Activated T-cell treated with anti-CD3 and anti-CD28 coated beads, Interleukin-2, amount 50 U/mL, for 4 hours (primary cell): Measurements from ENCODE around the gene DZIP1. TPM values are rescaled to one million over a fixed set of nuclear protein-coding genes. Genes with fewer than 3 reads are reported as not detected.

ENCODE experiments used
- ATAC-seq, 2 donors: fragments of 200-7000 bp; cut with Tn5 transposase; one replicate each; pipeline ENCODE4 v1.10.0; 2021
- DNase-seq: peaks from one replicate; pipeline ENCODE4 v3.0.0-alpha.2; 2020
- H3K27me3 Mint-ChIP-seq: one replicate; pipeline ENCODE4 v1.8.0; 2021; ENCODE audit warnings: low read depth, mixed read lengths
- H3K36me3 Mint-ChIP-seq: one replicate; pipeline ENCODE4 v1.8.0; 2022; ENCODE audit warnings: mixed read lengths; ENCODE audit not compliant: insufficient read depth
- H3K4me1 Mint-ChIP-seq: one replicate; pipeline ENCODE4 v1.8.0; 2021; ENCODE audit warnings: low read depth, mixed read lengths
- H3K4me3 Mint-ChIP-seq: one replicate; pipeline ENCODE4 v1.8.0; 2021; ENCODE audit warnings: mild to moderate bottlenecking, moderate library complexity, mixed read lengths
- H3K9me3 Mint-ChIP-seq: one replicate; pipeline ENCODE4 v1.8.0; 2021; ENCODE audit warnings: mixed read lengths
- total RNA-seq, 3 donors: library from RNA; stranded (reverse); gene quantifications; one replicate each; pipeline ENCODE4 v1.2.1, GENCODE V29; 2021

DZIP1 gene
- total RNA-seq, 3 donors from 2014 or later = 0.16 to 0.23 TPM; not detected in 1

DNA sequence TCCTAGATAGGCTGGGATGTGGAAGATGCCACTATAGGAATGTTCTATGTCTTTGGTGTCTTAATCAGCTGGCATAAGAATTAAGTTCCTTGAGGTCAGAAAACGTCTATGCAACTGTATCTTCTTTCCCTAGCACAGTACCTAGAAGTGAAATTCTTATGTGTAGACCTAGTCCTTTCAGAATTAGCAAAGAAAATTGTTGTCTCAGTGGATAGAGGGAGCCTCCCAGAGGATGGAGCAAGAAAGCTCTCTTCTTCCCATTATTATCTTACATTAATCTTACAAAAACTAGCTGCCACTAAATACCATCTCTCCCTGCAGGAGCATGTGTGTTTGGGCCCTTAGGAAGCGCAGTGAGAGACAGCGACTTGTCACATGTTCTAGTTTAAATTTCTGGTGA, 80.4 kb downstream of the DZIP1 start:
- H3K4me3 Mint-ChIP-seq = no peak overlapping the region
- H3K36me3 Mint-ChIP-seq = no peaks in the 10 kb centered on the region
- DNase-seq (no peak), ATAC-seq (no peak)
- H3K4me1 Mint-ChIP-seq = no peaks in the 10 kb centered on the region
- H3K9me3 Mint-ChIP-seq = no peaks in the 10 kb centered on the region
- peaks cover 18% of the 10 kb centered on the region for H3K27me3 Mint-ChIP-seq

DNA sequence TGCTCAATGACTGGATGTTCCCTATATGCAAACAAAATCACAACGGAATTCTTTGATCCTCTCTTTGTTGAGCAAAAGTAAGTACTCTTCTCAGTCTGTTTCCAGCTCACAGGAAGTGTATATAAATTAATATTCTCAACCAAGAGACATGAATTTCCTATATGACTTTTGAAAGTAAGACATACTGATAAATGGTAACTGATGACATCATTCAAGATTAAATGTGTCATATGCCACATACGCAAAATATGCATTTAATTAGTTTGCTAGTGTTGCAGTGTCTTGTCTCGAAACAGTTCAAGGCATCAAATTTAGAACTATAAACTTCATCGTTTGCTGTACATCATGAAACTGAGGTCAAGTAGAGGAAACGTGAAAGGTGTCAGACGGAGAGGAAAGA, 84.1 kb downstream of the DZIP1 start:
- Mint-ChIP-seq H3K4me3 (no peak overlapping the region), H3K4me1 (no peaks in the 10 kb centered on the region), H3K9me3 (no peaks in the 10 kb centered on the region), H3K27me3 (peaks cover 27% of the 10 kb centered on the region), H3K36me3 (no peaks in the 10 kb centered on the region)
- DNase-seq (no peak), ATAC-seq (no peak)

DNA sequence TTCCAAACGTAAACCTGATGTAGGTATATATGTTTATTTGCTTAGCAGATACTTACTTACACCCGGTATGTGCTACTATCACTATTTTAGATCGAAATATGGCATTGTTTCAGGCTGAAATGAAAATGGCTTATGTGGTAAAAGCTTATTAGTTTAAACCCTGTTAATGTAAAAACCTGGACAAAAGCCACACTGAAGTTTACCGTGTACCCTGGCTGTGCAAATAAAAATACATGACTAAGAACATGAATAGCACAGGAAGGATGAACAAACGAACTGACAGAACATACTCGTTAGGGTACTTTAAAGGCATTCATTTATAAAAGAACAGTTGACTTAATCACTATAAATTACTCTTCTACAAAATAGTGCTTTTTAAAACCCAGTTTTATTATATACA, 85.4 kb downstream of the DZIP1 start:
- H3K4me1 Mint-ChIP-seq = no peaks in the 10 kb centered on the region
- no peaks in the 10 kb centered on the region for H3K36me3 Mint-ChIP-seq
- peaks cover 35% of the 10 kb centered on the region for H3K27me3 Mint-ChIP-seq
- ATAC-seq = no peak
- DNase-seq = no peak
- H3K4me3 Mint-ChIP-seq = no peak overlapping the region
- H3K9me3 Mint-ChIP-seq = no peaks in the 10 kb centered on the region

DNA sequence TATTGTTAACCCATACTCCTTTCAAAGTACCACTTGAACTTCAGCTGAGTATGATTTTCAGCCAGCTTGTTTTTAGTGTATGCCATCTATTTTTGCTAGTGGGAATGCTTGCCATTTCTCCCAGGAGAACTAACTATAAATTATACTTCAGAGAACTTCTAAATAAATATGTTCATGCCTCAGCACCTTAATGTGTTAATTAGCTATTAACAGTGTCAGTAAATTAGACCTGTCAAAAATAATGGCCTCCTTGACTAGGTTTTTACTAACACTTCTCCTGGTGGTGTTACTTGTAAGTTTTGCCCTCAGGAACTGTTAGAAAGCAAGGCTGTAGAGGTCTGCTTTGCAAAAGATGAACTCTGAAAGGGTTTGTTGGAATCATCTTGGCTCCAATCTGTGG, 87.5 kb downstream of the DZIP1 start:
- ATAC-seq (no peak), DNase-seq (no peak)
- peaks cover 47% of the 10 kb centered on the region for H3K27me3 Mint-ChIP-seq
- H3K36me3 Mint-ChIP-seq = no peaks in the 10 kb centered on the region
- peaks cover 6% of the 10 kb centered on the region for H3K4me1 Mint-ChIP-seq
- H3K9me3 Mint-ChIP-seq = no peaks in the 10 kb centered on the region
- H3K4me3 Mint-ChIP-seq = no peak overlapping the region

DNA sequence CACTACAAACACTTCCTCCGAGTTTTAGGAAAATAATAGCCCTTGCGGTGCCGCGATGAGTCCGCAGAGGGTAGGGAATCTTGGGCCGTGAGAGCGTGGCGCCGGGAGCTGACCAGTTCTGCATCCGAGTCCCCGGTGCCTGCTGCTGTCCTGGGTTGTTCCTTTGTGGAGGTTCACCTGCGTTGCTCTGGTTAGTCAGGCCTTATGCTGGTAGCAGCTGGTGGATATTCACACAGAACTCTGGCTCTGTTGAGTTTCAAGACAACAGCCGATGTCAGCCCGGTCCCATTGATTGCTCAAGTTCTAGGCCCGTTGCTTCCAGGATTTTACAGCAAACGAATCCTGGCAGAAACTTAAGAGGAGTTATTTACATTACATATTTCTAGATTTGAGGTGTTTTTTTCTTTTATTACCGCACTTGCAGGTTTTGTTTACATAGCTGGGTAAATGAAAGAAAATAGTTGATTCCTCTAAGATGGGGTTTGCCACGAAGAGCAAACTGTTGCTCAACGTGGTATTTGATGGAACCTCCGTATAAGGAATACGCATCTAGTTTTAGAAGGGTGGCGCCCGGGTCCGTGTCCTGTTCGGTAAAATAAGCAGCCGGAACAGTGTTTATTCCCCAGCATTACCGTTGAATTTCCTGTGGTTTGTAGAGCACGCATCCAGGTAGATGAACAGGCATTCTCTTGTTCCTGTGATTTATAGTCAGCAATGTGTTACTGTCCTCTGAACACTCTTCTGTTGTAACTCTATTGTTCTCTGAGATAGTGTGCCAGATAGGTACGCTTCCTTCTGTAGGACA, 90.7 kb downstream of the DZIP1 start:
- Mint-ChIP-seq H3K9me3 (no peaks in the 10 kb centered on the region), H3K27me3 (peaks cover 60% of the 10 kb centered on the region), H3K4me3 (no peak overlapping the region), H3K36me3 (no peaks in the 10 kb centered on the region), H3K4me1 (peaks cover 11% of the 10 kb centered on the region)
- DNase-seq (no peak), ATAC-seq (no peak)

DNA sequence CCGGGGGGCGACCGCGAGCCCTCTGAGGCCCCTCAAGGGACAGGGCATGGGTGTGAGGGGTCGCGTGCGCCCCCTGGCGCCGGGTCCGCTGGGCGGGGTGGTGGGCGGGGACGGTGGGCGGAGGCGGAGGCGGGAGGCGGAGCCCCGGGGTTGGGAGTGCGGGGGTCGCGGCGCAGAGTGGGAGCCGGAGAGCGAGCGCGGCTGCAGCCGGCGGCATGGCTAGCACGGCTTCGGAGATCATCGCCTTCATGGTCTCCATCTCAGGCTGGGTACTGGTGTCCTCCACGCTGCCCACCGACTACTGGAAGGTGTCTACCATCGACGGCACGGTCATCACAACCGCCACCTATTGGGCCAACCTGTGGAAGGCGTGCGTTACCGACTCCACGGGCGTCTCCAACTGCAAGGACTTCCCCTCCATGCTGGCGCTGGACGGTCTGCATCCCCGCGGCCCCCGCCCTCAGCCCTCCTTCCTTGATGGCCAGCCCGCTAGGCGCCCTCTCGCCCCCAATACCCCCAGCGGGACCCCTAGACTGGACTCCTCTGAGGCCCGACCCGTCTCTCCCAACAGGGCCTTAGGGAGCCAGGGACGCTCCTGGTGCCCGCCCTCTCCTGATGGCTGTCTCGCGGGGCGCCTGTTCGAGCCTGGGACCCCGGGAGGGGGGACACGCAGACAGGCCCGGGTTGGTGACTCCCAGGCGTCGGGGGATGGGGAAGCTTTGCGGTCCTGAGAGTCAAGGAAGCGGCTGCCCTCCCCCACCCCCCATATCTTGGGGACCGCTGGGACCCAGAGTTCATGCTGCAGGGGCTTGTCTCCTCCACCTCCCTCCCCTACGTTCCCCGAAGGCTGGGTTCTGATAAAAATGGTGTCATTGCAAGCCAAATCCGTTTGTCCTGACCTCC, 91.7 kb downstream of the DZIP1 start, which contains the start of gene CLDN10:
TSS of gene CLDN10 (plus strand) at position 182 of the 903 bp plus-strand sequence. CDS start at position 216, 34 bp downstream.
- Mint-ChIP-seq H3K9me3 (no peaks in the 10 kb centered on the region), H3K4me3 (no peak within 1 kb of the TSS), H3K27me3 (peaks cover 58% of the 10 kb centered on the region), H3K4me1 (peaks cover 11% of the 10 kb centered on the region), H3K36me3 (no peaks in the 10 kb centered on the region)
- ATAC-seq (peak in 1 of 2 donors; percentile 24), DNase-seq (no peak)

DNA sequence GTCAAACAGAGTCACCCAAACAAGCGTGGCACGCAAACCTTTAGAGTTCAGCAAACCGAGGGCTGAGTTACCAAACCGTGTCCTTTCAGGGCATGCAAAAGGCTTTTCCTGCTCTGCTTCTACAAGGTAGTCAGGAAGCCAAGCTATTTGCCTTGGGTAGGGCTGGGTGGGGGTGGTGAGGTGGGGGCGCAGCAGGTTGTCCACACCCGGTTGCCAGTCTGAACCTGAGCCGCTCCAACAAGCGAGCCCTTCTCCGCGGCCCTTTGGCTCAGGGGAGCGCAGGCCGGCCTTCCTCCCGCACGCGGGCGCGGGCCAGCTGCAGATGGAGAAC, 92.3 kb downstream of the DZIP1 start:
- no peaks in the 10 kb centered on the region for H3K36me3 Mint-ChIP-seq
- no peak overlapping the region for H3K4me3 Mint-ChIP-seq
- DNase-seq = no peak
- peaks cover 11% of the 10 kb centered on the region for H3K4me1 Mint-ChIP-seq
- peaks cover 59% of the 10 kb centered on the region for H3K27me3 Mint-ChIP-seq
- H3K9me3 Mint-ChIP-seq = no peaks in the 10 kb centered on the region
- peak in 1 of 2 donors; percentile 30 for ATAC-seq

DNA sequence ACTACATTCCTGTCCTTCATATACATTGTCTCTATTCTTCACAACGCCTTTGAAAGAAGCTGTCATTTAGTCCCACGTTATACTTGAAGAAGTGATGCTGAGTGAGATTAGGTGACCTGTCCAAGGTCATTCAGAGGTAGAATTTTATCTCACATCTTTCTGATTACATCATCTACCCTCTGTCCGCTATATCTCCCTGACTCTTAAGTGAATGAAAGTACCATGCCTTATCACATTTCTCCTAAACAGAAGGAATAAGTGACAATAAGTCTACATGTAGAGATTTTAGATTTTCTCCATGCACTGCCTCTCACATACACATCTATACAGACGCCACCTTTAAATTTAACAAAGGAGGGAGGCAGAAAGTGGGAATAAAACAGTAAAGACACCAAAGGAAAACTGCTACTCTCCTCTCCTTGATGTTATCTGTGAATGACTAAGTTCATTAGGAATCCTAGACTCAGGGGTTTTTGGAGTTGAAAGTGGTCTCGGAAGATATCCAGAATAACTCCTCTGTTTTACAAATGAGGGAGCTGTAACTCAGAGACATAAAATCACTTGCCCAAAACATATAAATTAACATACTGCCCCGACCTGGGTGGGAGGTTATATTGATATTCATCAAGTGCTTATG, 96.9 kb downstream of the DZIP1 start:
- no peaks in the 10 kb centered on the region for H3K9me3 Mint-ChIP-seq
- H3K4me3 Mint-ChIP-seq = no peak overlapping the region
- no peaks in the 10 kb centered on the region for H3K36me3 Mint-ChIP-seq
- H3K4me1 Mint-ChIP-seq = peaks cover 5% of the 10 kb centered on the region
- H3K27me3 Mint-ChIP-seq = peaks cover 36% of the 10 kb centered on the region
- ATAC-seq = no peak
- DNase-seq = no peak

DNA sequence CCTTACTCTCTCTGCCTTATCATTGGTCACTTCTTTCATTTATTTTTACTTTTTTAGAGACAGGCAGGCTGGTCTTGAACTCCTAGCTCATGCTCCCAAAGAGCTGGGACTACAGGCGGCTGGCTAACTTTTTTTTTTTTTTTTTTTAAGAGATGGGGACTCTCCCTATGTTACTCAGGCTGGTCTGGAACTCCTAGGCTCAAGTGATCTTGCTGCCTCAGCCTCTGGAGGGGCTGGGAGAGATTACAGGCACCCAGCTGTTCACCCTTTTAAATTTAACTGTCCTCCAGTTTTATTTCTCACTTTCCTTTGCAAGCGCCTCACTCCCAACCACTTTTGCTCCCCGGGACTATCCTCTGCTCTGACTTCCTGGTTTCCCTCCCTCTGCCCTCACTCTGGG, 97.6 kb downstream of the DZIP1 start:
- H3K4me1 Mint-ChIP-seq = peaks cover 4% of the 10 kb centered on the region
- no peaks in the 10 kb centered on the region for H3K9me3 Mint-ChIP-seq
- no peaks in the 10 kb centered on the region for H3K36me3 Mint-ChIP-seq
- H3K4me3 Mint-ChIP-seq = no peak overlapping the region
- ATAC-seq = no peak
- peaks cover 36% of the 10 kb centered on the region for H3K27me3 Mint-ChIP-seq
- no peak for DNase-seq

DNA sequence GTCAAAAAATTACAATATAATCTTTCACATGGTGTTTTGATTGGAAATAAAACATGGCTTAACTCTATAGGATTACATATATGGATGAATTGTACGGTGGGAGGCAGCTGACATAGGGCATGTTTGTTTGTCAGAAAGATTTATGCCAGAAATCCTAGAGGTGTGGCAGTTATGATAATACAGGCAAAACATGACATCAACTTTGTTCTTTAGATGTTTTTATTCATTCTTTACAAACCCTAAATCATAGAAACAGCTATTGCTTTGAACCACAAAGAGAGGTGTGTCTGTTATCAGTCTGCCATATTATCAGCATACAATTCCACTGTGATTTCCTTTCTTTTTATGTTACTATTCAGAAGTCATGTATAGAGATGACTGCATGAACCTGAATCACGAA, 100.2 kb downstream of the DZIP1 start:
- DNase-seq = no peak
- H3K9me3 Mint-ChIP-seq = no peaks in the 10 kb centered on the region
- ATAC-seq = no peak
- H3K36me3 Mint-ChIP-seq = no peaks in the 10 kb centered on the region
- no peaks in the 10 kb centered on the region for H3K4me1 Mint-ChIP-seq
- no peak overlapping the region for H3K4me3 Mint-ChIP-seq
- H3K27me3 Mint-ChIP-seq = peaks cover 23% of the 10 kb centered on the region

DNA sequence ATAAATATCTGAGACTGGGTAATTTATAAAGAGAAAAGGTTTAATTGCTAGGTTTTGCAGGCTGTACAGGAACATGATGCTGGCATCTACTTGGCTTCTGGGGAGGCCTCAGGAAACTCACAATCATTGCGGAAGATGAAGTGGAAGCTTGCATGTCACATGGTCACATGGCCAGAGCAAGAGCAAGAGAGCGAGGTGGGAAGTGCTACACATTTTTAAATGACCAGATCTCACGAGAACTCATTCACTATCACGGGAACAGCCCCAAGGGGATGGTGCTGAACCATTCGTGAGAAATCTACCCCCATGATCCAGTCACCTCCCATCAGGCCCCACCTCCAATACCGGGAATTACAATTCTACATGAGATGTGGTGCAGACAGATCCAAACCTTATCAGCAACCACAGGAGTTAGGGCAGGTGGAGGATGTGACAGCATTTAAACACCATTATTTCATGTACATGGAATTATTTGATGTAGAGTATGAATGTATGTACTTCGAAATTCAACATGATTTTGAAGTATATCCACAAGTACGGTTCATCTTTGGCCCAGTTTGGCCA, 102.5 kb downstream of the DZIP1 start:
- Mint-ChIP-seq H3K27me3 (peaks cover 13% of the 10 kb centered on the region), H3K4me3 (no peak overlapping the region), H3K4me1 (no peaks in the 10 kb centered on the region), H3K9me3 (no peaks in the 10 kb centered on the region), H3K36me3 (no peaks in the 10 kb centered on the region)
- no peak for DNase-seq
- no peak for ATAC-seq

DNA sequence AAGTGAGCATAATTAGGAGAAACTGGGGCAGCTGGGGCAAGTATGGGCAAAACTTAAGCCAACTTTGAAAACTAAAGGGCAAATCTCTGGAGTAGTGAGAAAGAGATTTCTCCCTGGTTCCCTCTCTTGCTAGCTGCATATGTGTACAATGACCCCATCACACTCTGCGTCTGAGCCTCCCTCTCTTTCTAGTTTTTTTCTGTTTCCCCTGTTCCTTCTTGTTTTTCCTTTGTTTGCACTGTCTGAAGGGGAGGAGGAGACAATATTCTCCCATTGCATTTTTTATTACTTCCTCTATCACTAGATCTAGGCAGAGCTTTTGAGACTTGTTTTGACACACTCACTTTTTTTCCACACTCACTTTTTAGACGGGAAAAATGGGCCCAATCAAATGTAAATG, 103.2 kb downstream of the DZIP1 start:
- H3K4me1 Mint-ChIP-seq = peaks cover 1% of the 10 kb centered on the region
- no peak for ATAC-seq

DNA sequence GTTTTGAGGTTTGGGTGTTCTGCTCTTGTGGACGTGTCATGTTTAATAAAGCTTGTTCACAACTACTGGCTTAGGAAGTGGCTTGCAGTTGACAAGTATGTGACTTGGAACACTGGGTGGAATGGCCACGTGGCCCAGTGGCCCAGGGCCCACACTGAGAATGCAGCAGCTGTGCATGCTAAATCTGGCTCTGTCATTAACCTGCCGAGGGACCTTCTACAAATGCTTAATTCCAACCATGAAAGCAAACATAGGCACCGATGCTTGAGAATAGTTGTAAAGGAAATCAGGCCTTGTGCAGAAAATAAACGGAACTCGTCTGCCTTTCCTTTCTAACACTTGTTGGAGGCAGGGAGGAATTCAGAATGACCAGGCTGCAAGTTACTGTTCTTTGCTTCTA, 103.6 kb downstream of the DZIP1 start:
- Mint-ChIP-seq H3K36me3 (no peaks in the 10 kb centered on the region), H3K4me1 (peaks cover 1% of the 10 kb centered on the region), H3K27me3 (peaks cover 14% of the 10 kb centered on the region), H3K4me3 (no peak overlapping the region), H3K9me3 (no peaks in the 10 kb centered on the region)
- DNase-seq (no peak), ATAC-seq (no peak)

More for the DNA sequence above, 103.2 kb downstream of the DZIP1 start:
- H3K36me3 Mint-ChIP-seq = no peaks in the 10 kb centered on the region
- no peaks in the 10 kb centered on the region for H3K9me3 Mint-ChIP-seq
- no peak overlapping the region for H3K4me3 Mint-ChIP-seq
- peaks cover 14% of the 10 kb centered on the region for H3K27me3 Mint-ChIP-seq
- DNase-seq = no peak

DNA sequence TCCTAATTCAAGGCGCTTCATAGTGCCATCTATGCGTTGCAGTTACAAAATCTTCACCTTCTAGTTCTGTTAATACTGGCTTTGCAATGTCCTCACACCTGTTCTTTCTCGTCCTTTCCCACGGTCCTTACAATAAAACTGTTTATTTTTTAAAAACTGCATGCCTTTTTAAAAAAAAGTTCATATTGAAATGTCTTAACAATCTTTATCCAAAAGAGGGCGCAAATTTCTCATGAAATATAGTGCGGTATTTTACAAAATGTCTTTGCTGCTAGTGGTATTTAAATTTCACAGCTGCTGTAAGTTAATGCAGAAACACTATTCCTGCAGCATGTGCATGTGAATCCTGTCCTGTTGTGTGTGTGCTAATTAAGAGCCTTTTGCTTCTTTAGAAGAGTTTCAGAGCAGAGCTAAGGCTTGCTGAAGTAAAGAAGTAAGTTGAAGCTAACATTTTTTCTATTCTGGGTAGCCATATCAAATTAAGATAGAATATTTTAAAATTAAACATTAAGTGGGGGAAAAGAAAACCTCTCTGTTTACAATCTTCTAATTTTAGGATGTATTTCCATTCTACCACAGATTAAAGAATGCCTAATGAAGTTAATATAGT, 107.8 kb downstream of the DZIP1 start:
- H3K36me3 Mint-ChIP-seq = no peaks in the 10 kb centered on the region
- peaks cover 39% of the 10 kb centered on the region for H3K27me3 Mint-ChIP-seq
- H3K4me1 Mint-ChIP-seq = peaks cover 7% of the 10 kb centered on the region
- no peak overlapping the region for H3K4me3 Mint-ChIP-seq
- DNase-seq (no peak), ATAC-seq (no peak)
- no peaks in the 10 kb centered on the region for H3K9me3 Mint-ChIP-seq
